Measurements from ENCODE around the gene TPSG1.
"Not testable (repeated sequence)": the region's sequence is repeated elsewhere in the genome, so short reads cannot be mapped to it uniquely, and the experiment has no call there.

TPSG1 gene

GRCh38 chr16:1200014-1200627 lies 24.9 kb downstream of the TPSG1 start:
- DNase-seq (ENCODE audit: low read depth): no peak
- TF ChIP-seq, protein P1, sequence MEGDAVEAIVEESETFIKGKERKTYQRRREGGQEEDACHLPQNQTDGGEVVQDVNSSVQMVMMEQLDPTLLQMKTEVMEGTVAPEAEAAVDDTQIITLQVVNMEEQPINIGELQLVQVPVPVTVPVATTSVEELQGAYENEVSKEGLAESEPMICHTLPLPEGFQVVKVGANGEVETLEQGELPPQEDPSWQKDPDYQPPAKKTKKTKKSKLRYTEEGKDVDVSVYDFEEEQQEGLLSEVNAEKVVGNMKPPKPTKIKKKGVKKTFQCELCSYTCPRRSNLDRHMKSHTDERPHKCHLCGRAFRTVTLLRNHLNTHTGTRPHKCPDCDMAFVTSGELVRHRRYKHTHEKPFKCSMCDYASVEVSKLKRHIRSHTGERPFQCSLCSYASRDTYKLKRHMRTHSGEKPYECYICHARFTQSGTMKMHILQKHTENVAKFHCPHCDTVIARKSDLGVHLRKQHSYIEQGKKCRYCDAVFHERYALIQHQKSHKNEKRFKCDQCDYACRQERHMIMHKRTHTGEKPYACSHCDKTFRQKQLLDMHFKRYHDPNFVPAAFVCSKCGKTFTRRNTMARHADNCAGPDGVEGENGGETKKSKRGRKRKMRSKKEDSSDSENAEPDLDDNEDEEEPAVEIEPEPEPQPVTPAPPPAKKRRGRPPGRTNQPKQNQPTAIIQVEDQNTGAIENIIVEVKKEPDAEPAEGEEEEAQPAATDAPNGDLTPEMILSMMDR (IDR thresholded peaks at IDR 0.05; ENCODE audit: low read length, missing control alignments): no peak
- H3K4me3 ChIP-seq (replicated peaks; ENCODE audit: low read depth, low read length): no peak overlapping the region

- no peak for DNase-seq (ENCODE audit: low read depth)
- H3K4me3 ChIP-seq (replicated peaks; ENCODE audit: low read depth, low read length): no peak overlapping the region
- TF ChIP-seq, protein P1 (IDR thresholded peaks at IDR 0.05; ENCODE audit: low read length, missing control alignments): no peak
Observed at GRCh38 chr16:1199347-1200013, 25.6 kb downstream of the TPSG1 start.

DNA sequence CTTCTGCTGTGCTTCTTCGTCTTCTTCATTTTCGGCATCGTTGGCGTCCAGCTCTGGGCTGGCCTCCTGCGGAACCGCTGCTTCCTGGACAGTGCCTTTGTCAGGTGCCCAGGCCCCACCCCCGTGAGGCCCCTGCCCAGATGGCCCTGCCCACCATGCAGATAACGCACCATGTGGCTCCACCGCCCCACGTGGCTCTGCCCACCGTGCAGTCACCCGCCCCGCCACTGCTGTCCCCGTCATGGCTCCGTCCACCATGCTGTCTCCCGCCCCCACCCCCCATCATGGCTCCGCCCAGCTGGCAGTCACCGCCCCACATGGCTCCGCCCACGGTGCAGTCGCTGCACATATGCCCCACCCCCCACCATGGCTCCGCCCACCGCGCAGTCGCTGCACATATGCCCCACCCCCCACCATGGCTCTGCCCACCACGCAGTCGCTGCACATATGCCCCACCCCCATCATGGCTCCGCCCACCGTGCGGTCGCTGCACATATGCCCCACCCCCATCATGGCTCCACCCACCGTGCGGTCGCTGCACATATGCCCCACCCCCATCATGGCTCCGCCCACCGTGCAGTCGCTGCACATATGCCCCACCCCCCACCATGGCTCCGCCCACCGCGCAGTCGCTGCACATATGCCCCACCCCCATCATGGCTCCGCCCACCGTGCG lies 26.3 kb downstream of the TPSG1 start:
- not testable (repeated sequence) for H3K4me3 ChIP-seq (replicated peaks; ENCODE audit: low read depth, low read length); DNase-seq (ENCODE audit: low read depth)

- no peak for DNase-seq (ENCODE audit: low read depth)
- no peak overlapping the region for H3K4me3 ChIP-seq (replicated peaks; ENCODE audit: low read depth, low read length)
- TF ChIP-seq, protein P1 (IDR thresholded peaks at IDR 0.05; ENCODE audit: low read length, missing control alignments): no peak
Observed at GRCh38 chr16:1198194-1198593, 26.9 kb downstream of the TPSG1 start.

- no peak for DNase-seq (ENCODE audit: low read depth)
- no peak overlapping the region for H3K4me3 ChIP-seq (replicated peaks; ENCODE audit: low read depth, low read length)
- TF ChIP-seq, protein P1 (IDR thresholded peaks at IDR 0.05; ENCODE audit: low read length, missing control alignments): no peak
Observed at GRCh38 chr16:1197237-1197866, 27.7 kb downstream of the TPSG1 start.

- H3K4me3 ChIP-seq (replicated peaks; ENCODE audit: low read depth, low read length): no peak overlapping the region
- DNase-seq (ENCODE audit: low read depth): no peak
- TF ChIP-seq, protein P1 (IDR thresholded peaks at IDR 0.05; ENCODE audit: low read length, missing control alignments): no peak
Observed at GRCh38 chr16:1196494-1196893, 28.6 kb downstream of the TPSG1 start.

DNA sequence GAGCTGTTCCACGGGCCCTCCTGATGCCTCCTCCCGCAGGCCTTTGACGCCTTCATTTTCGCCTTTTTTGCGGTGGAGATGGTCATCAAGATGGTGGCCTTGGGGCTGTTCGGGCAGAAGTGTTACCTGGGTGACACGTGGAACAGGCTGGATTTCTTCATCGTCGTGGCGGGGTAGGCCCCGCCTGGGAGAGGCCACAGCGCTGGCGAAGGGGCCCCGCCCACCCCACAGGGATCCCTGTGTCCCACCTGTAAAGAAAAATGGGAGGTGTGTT lies 29.7 kb downstream of the TPSG1 start:
- H3K4me3 ChIP-seq (replicated peaks; ENCODE audit: low read depth, low read length): no peak overlapping the region
- TF ChIP-seq, protein P1 (IDR thresholded peaks at IDR 0.05; ENCODE audit: low read length, missing control alignments): no peak
- no peak for DNase-seq (ENCODE audit: low read depth)
